Activated T-cell treated with anti-CD3 and anti-CD28 coated beads, Interleukin-2, amount 50 U/mL, for 24 hours (primary cell): ENCODE measurements around the gene GORASP1.

Source experiments
- DNase-seq: peaks from one replicate; pipeline ENCODE4 v3.0.0-alpha.2; 2020
- H3K27ac Mint-ChIP-seq: 2 replicates; pipeline ENCODE4 v1.8.0; 2020; ENCODE audit warnings: mild to moderate bottlenecking, mixed read lengths
- H3K27me3 Mint-ChIP-seq: 2 replicates; pipeline ENCODE4 v1.8.0; 2020; ENCODE audit warnings: mixed read lengths
- H3K36me3 Mint-ChIP-seq: 2 replicates; pipeline ENCODE4 v1.8.0; 2020; ENCODE audit warnings: low read depth, mixed read lengths
- H3K4me1 Mint-ChIP-seq: 2 replicates; pipeline ENCODE4 v1.8.0; 2020; ENCODE audit warnings: low read depth, mixed read lengths
- H3K4me3 Mint-ChIP-seq: 2 replicates; pipeline ENCODE4 v1.8.0; 2020; ENCODE audit warnings: mild to moderate bottlenecking, moderate library complexity, mixed read lengths
- H3K9me3 Mint-ChIP-seq: 2 replicates; pipeline ENCODE4 v1.8.0; 2020; ENCODE audit warnings: mixed read lengths

The GORASP1 gene

GRCh38 chr3:39144748-39145380 is 37.4 kb upstream of the GORASP1 start:
- no peaks in the 10 kb centered on the region for H3K9me3 Mint-ChIP-seq
- peaks cover 100% of the 10 kb centered on the region for H3K36me3 Mint-ChIP-seq
- H3K27ac Mint-ChIP-seq: peak overlapping the region; percentile 79
- peaks cover 88% of the 10 kb centered on the region for H3K4me1 Mint-ChIP-seq
- no peaks in the 10 kb centered on the region for H3K27me3 Mint-ChIP-seq
- no peak for DNase-seq
- no peak overlapping the region for H3K4me3 Mint-ChIP-seq

GRCh38 chr3:39144095-39144747 is 36.8 kb upstream of the GORASP1 start:
- H3K4me1 Mint-ChIP-seq: peaks cover 88% of the 10 kb centered on the region

GRCh38 chr3:39143051-39143885 is 35.8 kb upstream of the GORASP1 start:
- Mint-ChIP-seq H3K27ac (peak overlapping the region; percentile 69), H3K36me3 (peaks cover 99% of the 10 kb centered on the region), H3K27me3 (no peaks in the 10 kb centered on the region), H3K4me1 (peaks cover 87% of the 10 kb centered on the region), H3K9me3 (no peaks in the 10 kb centered on the region), H3K4me3 (no peak overlapping the region)
- no peak for DNase-seq

More at GRCh38 chr3:39144095-39144747, 36.8 kb upstream of the GORASP1 start:
- no peaks in the 10 kb centered on the region for H3K27me3 Mint-ChIP-seq
- no peak overlapping the region for H3K4me3 Mint-ChIP-seq
- no peaks in the 10 kb centered on the region for H3K9me3 Mint-ChIP-seq
- no peak for DNase-seq
- peaks cover 100% of the 10 kb centered on the region for H3K36me3 Mint-ChIP-seq
- H3K27ac Mint-ChIP-seq: peak overlapping the region; percentile 79

- DNase-seq: no peak
- Mint-ChIP-seq H3K27ac (peak overlapping the region; percentile 44), H3K27me3 (no peaks in the 10 kb centered on the region), H3K4me1 (peaks cover 77% of the 10 kb centered on the region), H3K9me3 (no peaks in the 10 kb centered on the region), H3K36me3 (peaks cover 94% of the 10 kb centered on the region), H3K4me3 (no peak overlapping the region)
Measured at GRCh38 chr3:39142067-39142466, 34.6 kb upstream of the GORASP1 start.

GRCh38 chr3:39141171-39141995 is 34.0 kb upstream of the GORASP1 start:
- H3K4me1 Mint-ChIP-seq: peaks cover 71% of the 10 kb centered on the region

GRCh38 chr3:39140341-39140971 is 33.0 kb upstream of the GORASP1 start:
- no peak overlapping the region for H3K4me3 Mint-ChIP-seq
- no peaks in the 10 kb centered on the region for H3K9me3 Mint-ChIP-seq
- H3K36me3 Mint-ChIP-seq: peaks cover 81% of the 10 kb centered on the region
- DNase-seq: no peak
- peaks cover 63% of the 10 kb centered on the region for H3K4me1 Mint-ChIP-seq
- no peaks in the 10 kb centered on the region for H3K27me3 Mint-ChIP-seq
- peak overlapping the region; percentile 65 for H3K27ac Mint-ChIP-seq

More at GRCh38 chr3:39141171-39141995, 34.0 kb upstream of the GORASP1 start:
- Mint-ChIP-seq H3K27ac (peak overlapping the region; percentile 65), H3K4me3 (no peak overlapping the region), H3K27me3 (no peaks in the 10 kb centered on the region), H3K36me3 (peaks cover 90% of the 10 kb centered on the region), H3K9me3 (no peaks in the 10 kb centered on the region)
- DNase-seq: no peak

GRCh38 chr3:39139442-39139841 is 32.0 kb upstream of the GORASP1 start:
- H3K36me3 Mint-ChIP-seq: peaks cover 71% of the 10 kb centered on the region
- peaks cover 56% of the 10 kb centered on the region for H3K4me1 Mint-ChIP-seq
- DNase-seq: no peak

GRCh38 chr3:39138804-39139415 is 31.5 kb upstream of the GORASP1 start:
- Mint-ChIP-seq H3K4me1 (peaks cover 51% of the 10 kb centered on the region), H3K27ac (peak overlapping the region; percentile 79), H3K36me3 (peaks cover 66% of the 10 kb centered on the region), H3K9me3 (no peaks in the 10 kb centered on the region), H3K27me3 (no peaks in the 10 kb centered on the region), H3K4me3 (no peak overlapping the region)
- DNase-seq: no peak

More at GRCh38 chr3:39139442-39139841, 32.0 kb upstream of the GORASP1 start:
- Mint-ChIP-seq H3K27me3 (no peaks in the 10 kb centered on the region), H3K9me3 (no peaks in the 10 kb centered on the region), H3K4me3 (no peak overlapping the region), H3K27ac (peak overlapping the region; percentile 71)

GRCh38 chr3:39137991-39138803 is 30.8 kb upstream of the GORASP1 start:
- peak overlapping the region; percentile 79 for H3K27ac Mint-ChIP-seq
- no peak for DNase-seq
- H3K9me3 Mint-ChIP-seq: no peaks in the 10 kb centered on the region

GRCh38 chr3:39137435-39137936 is 30.1 kb upstream of the GORASP1 start:
- Mint-ChIP-seq H3K4me1 (peaks cover 40% of the 10 kb centered on the region), H3K4me3 (no peak overlapping the region), H3K36me3 (peaks cover 51% of the 10 kb centered on the region), H3K27ac (peak overlapping the region; percentile 19), H3K9me3 (no peaks in the 10 kb centered on the region), H3K27me3 (no peaks in the 10 kb centered on the region)
- no peak for DNase-seq

More at GRCh38 chr3:39137991-39138803, 30.8 kb upstream of the GORASP1 start:
- Mint-ChIP-seq H3K4me3 (no peak overlapping the region), H3K27me3 (no peaks in the 10 kb centered on the region), H3K36me3 (peaks cover 59% of the 10 kb centered on the region), H3K4me1 (peaks cover 47% of the 10 kb centered on the region)

GRCh38 chr3:39136533-39137434 is 29.4 kb upstream of the GORASP1 start:
- Mint-ChIP-seq H3K4me3 (no peak overlapping the region), H3K27me3 (no peaks in the 10 kb centered on the region), H3K27ac (no peak overlapping the region), H3K9me3 (no peaks in the 10 kb centered on the region), H3K36me3 (peaks cover 44% of the 10 kb centered on the region), H3K4me1 (peaks cover 35% of the 10 kb centered on the region)
- DNase-seq: no peak
